Measurements from ENCODE around the gene TESK2. TPM values are rescaled to one million over a fixed set of nuclear protein-coding genes. Genes with fewer than 3 reads are reported as not detected.

Gene TESK2
- total RNA-seq, 4 donors from 2014 or later: 2.8 to 10.7 (median 6.5) TPM

DNA sequence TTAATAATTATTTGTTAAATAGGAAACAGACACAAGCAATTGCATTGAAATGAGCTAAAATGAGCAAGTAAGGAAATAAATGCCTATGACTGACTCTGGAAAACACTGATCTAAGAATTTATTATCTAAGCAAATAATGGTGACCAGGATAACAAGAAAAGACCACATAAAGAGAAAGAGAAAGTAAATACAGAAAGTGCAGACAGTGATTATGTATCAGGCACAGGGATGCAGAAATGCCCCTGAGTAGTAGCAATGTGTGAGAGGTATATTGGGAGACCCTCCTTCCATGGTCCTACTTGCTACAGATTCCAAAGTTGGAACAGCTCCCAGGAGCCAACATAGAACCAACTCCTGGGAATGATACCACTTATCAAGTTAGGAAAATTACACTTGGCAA, 117.4 kb downstream of the TESK2 start:
- TF ChIP-seq, protein P1, sequence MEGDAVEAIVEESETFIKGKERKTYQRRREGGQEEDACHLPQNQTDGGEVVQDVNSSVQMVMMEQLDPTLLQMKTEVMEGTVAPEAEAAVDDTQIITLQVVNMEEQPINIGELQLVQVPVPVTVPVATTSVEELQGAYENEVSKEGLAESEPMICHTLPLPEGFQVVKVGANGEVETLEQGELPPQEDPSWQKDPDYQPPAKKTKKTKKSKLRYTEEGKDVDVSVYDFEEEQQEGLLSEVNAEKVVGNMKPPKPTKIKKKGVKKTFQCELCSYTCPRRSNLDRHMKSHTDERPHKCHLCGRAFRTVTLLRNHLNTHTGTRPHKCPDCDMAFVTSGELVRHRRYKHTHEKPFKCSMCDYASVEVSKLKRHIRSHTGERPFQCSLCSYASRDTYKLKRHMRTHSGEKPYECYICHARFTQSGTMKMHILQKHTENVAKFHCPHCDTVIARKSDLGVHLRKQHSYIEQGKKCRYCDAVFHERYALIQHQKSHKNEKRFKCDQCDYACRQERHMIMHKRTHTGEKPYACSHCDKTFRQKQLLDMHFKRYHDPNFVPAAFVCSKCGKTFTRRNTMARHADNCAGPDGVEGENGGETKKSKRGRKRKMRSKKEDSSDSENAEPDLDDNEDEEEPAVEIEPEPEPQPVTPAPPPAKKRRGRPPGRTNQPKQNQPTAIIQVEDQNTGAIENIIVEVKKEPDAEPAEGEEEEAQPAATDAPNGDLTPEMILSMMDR (IDR thresholded peaks at IDR 0.05; ENCODE audit: low read depth): no peak

DNA sequence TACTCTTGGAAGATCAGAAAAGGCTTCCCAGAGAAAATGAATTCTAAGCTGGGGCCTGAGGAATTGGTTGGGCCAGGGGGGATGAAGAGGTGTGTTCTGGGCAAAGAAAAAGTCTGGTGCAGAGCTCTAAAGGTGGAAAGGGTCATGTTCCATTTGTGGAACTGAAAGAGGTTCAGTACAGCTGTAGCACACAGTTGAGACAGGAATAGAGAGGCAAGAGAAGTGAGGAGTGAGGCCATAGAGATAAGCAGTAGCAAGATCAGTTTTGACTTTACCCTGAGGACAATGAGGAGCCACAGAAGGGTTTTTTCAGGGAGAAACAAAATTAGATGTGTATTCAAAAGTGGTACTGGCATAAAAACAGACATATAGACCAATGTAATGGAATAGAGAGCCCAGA, 120.4 kb downstream of the TESK2 start:
- TF ChIP-seq, protein P1 (IDR thresholded peaks at IDR 0.05; ENCODE audit: low read depth): no peak

DNA sequence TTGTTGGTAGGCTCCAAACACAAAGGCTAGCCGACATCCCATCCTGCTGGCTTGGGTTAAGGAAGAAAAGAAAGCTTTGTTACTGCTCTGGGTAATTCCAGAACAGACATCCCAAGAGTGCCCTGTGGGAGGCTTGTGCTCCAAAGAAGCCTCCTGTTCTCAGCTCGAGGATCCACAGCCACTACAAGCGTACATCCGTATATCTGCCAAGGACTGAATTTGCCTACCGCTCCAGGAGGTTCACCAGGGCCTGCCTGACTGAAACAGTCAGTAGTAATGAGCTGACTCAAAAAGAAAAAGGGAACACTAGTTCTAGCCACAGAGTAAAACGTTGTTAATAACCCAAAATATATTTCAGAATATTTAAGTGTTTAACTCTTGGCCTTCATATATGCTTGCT, 125.9 kb downstream of the TESK2 start:
- TF ChIP-seq, protein P1 (IDR thresholded peaks at IDR 0.05; ENCODE audit: low read depth): no peak

DNA sequence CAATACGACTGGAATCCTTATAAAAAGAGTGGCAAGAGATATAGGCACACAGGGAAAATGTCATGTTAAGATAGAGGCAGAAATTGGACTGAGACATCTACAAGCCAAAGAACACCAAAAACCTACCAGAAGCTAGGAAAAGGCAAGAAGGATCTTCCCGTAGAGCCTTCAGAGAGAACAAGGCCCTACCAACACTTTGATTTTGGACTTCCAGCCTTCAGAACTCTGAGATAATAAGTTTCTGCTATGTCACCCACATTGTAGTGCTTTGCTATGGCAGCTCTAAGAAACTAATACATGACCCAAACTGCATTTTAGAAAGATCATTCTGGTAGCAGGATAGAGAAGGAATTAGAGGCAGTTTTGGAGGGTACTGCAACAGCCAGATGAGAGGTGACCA, 126.7 kb downstream of the TESK2 start:
- TF ChIP-seq, protein P1 (IDR thresholded peaks at IDR 0.05; ENCODE audit: low read depth): no peak

DNA sequence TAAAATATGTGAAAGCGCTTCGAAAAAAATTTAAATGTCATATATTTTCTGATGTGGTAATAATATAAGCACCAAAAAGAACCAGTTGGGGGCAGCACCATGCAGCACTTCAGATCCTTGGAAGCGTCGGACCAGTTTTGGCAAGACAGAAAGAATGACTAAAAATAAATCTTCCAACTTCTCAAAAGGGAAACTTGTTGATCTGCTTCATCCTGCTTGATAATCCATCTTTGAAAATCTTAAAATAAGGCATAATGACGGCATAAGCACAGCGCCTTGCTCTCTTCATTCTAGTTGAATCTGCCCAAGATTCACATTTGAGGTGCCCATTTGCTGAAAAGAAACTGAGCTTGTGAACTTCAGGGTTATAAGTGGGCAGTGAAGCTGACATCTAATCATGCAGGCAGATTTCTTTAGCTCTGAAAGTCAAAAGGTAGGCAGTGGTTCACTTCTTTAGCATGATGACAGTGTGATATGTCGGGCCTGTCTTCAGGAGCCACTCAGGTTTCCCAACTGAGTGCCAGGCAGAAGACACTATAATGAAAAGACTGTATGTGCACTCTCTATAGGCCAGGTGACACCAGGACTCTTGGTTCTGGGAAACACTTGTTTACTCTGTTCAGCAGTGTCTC, 131.0 kb downstream of the TESK2 start:
- TF ChIP-seq, protein P1 (IDR thresholded peaks at IDR 0.05; ENCODE audit: low read depth): no peak

DNA sequence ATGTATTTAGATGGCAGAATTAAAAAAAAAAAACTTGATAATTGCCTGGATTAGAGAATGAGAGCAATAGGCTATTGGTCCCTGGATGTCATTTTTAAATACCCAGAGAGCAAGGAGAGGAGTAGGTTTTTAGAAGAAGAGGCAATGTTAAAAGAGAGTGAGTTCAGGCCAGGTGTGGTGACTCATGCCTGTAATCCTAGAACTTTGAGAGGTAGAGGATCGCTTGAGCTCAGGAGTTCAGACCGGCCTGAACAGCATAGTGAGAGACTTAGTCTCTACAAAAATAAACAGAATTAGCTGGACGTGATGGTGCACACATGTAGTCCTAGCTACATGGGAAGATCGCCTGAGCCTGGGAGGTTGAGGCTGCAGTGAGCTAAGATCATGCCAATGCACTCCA, 134.8 kb downstream of the TESK2 start:
- TF ChIP-seq, protein P1 (IDR thresholded peaks at IDR 0.05; ENCODE audit: low read depth): no peak

DNA sequence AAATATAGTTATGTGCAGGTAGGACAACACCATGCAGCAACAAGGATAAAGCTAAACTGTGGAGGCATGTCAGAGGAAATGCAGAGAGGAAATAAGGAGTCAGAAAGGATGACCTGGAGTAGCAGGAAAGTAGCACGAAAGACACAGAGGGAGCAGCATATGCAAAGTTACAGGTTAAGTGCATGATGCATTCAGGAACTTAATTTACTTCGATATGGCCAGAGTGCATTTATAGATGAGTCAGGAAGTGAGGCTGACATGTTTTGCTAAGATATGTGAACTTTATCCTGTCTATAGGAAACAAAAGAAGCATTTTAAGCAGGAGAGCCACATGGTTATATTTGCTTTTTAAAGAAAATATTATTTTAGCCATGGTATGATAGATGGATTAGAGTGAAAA, 135.3 kb downstream of the TESK2 start:
- TF ChIP-seq, protein P1 (IDR thresholded peaks at IDR 0.05; ENCODE audit: low read depth): no peak

Data from subcutaneous adipose tissue (tissue), 4 donors.